DMS153 treated with DMSO at 0.1 percent for 48 hours (cell line): ENCODE results near the gene SMR3B.

Experiments used
- DNase-seq: peaks from one replicate; lab custom pipeline; 2025; ENCODE audit not compliant: unreplicated experiment; lab: John Stamatoyannopoulos, UW

The SMR3B gene

DNA sequence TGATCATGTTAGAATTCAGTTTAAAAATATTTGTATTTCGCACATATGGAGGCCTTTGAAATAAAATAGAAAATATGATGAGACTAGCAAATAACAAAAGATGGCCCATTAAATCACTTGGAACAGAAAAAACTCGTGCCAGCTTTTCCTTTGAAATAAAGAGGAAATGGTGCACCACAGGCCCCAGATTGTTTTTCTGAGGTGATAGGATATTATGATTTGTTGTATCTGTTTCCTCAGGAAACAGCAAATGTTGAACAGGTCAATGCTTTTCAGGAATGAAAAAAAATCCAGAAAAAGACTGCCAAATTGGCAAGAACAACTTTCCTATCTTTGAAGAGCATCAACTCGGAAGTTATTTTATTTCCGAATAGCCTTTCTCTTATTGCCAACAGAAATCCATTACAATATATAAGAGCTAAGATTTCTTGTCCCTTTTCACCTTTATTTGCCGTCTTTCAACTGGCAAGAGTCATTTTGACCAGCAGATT lies at the start of gene SMR3B:
Gene SMR3B (plus strand): TSS at position 441 of the 491 bp plus-strand sequence. CDS start 1,380 bp downstream, outside the sequence.
- no peak for DNase-seq

DNA sequence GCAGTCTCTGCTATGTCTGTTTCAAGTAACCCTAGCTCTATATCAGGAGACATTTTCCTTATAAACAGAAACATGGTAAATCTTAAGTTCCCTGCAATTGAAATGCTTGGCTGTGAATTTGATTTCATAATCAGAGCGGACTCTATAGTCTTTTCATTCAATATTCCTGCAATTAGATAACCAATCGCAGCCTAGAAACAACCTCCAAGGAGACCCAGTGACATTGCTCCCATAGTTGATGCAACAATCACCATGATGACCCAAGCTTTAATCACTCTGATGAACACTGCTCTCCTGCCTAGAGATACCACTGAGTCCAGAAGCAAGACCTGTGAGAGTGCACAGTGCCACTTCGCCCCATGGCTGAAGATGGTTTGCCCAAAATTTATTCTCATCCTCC lies 48.2 kb upstream of the SMR3B start, which contains the start of gene CABS1:
Gene CABS1 (plus strand): TSS at position 301 of the 400 bp plus-strand sequence. CDS start 59 bp downstream, at position 360.
- no peak for DNase-seq

DNA sequence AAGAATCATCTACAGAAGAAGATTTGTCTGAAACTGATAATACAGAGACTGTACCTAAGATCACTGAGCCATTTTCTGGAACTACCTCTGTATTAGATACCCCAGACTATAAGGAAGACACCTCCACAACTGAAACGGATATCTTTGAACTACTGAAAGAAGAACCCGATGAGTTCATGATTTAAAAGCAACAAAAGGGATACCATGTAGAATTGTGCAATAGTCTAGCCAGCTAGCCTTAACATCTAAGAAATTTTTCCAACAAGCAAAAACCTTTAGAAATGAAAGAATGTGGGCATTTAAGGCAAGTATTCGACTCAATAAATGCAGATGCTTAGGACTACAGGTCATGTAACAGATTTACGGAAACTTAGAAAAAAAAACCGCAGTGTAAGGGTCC lies 46.9 kb upstream of the SMR3B start:
- DNase-seq = no peak

DNA sequence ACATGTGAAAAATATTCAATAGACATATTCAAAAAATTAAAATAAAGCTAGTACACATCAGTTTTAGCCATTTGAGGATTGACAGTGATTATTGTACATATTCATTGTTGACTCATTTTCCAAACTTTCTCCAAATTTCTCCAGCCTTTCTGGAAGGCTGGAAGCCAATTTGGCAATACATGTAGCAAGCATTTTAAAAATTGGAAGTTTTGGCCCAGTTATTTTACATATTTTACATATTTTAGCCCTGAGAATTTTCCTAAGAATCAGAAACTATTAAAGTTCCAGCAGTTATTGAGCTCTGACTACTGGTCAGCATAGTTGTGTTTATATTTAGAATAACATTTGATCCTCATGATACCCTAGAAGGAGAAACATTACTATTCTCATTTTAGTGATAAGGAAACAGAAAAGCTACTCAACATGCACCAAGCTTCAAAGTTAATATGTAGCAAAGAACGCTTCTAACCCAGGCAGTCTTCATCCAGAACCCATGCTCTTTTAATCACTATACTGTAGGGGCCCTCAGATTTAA lies 45.0 kb upstream of the SMR3B start:
- DNase-seq = no peak

DNA sequence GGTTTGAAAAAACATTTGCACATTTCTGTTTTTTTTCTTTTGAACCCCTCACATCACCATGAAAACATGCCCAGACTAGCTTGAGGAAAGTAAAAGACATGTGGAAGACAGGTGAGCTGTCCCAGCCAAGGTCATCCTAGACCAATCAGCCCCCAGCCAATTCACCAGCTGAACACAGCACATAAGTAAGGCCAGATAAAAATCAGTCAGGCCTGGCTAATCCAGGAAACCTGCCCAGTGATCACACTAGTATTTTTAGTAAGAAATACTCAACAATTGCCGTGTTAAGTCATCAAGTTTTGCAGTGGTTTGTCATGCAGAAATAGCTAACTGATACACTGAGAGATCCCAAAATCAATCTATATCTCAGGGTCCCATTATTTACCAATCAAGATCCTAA lies 26.7 kb upstream of the SMR3B start:
- DNase-seq = no peak

DNA sequence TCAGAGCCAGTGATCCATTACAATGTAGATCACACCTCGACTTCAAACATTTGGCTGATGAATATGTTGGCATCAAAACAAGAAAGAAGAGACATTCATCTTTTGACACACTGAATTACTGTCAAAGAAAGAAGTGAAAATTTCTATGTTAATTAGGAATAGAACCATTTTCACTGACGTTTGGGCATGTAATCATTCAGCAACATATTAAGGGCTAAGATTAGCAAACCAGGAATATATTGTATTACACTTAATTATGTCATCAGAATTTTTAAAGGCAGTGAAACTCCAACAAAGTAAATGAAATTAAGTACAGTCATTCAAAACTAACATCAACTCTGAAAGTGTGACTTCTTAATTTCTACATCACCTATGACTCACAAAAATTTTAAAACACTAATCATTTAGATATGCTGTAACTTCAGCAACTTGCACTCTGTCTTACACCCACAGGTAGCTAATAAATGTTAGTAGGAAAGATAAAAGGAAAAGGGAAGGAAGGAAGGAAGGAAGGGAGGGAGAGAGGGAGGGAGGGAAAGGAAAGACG lies 23.7 kb upstream of the SMR3B start:
- DNase-seq = no peak

DNA sequence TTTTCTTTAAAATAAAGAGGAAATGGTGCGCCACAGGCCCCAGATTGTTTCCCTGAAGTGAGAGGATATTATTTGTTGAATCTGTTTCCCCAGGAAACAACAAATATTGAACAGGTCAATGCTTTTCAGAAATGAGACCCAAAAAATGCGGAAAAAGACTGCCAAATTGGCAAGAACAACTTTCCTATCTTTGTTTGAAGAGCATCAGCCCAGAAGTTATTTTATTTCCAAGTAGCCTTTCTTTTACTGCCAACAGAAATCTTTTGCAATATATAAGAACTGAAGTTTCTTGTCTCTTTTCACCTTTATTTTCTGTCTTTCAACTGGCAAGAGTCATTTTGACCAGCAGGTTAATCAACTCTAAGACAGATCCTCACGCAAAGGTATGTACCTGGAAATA lies 22.5 kb upstream of the SMR3B start, which contains the start of gene SMR3A:
Gene SMR3A (plus strand): TSS at position 301 of the 400 bp plus-strand sequence. CDS start 1,356 bp downstream, outside the sequence.
- no peak for DNase-seq

DNA sequence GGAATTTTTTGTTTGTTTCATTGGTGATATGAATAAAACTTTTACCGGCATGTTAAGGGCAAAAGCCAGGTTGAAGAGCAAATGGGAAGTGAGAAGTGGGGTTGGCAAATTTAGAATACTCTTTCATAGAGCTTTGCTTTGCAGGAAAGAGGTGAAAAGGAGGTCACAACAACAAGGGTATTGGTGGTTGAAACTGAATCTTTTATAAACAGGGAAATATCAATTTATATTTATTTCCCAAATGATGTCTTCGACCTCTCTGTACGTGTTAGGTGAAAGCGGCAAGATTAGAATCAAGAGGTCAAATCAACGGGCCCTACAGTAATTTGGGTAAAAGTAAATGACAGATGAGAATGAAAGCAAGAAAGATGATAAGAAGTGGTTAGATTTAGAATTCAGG lies 18.9 kb upstream of the SMR3B start:
- no peak for DNase-seq

DNA sequence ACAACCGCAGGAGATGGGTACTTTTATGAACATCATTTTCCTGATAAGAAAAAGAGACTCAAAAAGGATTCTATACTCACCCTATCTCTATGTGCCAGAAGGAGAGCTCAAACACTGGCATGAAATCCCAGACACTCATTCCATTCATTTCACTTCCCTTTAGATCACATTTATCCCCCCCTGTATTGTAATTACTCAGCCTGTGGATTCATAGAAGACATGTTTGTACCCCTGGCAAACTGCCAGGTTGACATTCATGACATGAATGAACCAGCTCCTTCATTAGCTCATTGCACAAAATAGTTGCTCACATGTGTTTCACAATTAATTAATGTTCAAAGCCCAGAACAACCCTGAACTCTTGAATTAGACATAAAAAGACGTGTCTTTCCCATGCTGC lies 17.5 kb upstream of the SMR3B start:
- DNase-seq = peak; percentile 37

DNA sequence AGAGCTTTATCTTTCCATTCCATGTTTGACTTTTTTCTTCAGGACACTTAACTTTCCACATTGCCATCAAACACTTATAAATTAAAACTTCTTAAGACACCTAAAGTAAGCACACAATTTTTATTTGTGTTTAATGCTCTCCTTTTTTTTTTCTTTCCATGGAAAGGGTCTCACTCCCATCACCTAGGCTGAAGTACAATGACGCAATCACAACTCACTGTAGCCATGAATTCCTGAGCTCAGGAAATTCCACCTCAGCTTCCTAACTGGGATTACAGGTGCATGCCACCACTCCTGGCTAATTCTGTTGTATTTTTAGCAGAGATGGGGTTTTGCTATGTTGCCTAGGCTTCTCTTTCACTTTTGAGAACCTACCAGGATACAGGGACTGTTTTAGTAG lies 15.1 kb upstream of the SMR3B start:
- DNase-seq = no peak

DNA sequence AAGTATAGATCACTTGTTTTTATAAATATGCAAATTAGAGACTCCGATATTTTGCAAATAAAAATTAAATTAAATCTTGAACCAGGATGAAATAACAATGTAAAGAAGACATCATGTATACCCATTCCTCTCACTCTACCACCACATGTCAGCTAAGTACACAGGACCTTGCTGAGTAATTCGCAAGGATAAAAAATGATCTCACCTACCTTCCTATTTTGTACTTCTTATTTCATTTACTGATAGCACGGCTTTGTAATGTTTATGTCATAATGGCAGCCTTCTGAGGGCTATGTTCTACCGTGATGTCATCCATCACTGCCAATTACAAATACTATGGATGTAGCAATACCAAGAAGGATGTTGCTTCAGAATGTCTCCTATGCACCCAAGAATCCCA lies 10.9 kb upstream of the SMR3B start:
- DNase-seq = no peak

DNA sequence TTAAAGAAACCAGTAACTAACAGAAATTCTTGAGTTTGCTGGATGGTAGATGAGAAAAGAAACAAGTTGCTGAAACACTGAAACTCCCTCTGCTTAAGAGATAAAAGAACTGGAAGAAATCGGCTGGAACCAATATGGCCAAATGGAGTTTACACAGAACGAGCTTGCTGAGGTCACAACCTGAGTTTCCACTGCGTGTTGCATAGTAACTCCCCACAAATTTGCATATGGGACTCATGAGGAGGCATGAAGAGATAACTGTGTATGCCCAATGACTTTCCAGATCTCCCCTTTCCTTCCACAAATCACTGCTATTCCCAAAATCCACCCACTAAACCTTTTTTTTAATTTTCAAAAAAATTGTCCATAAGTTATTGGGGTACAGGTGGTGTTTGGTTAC lies 10.2 kb upstream of the SMR3B start:
- DNase-seq = no peak

DNA sequence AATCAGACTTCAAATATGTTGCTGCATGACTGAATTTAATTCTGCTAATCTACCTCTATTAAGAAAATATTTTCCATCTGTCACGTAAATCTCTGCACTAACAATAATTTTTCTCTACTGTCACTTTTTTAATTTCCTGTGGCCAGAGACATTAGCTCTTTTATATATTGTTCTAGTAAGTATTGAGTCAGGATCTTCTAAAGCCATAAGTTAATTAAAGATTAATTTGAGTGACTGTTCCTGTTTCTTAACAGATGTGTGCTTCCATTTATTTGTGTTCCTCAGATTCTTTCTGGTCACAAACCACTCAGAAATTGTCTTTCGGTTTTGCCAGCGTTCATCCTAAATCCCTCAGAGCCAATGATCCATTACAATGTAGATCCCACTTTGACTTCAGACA lies 2.4 kb upstream of the SMR3B start:
- no peak for DNase-seq

DNA sequence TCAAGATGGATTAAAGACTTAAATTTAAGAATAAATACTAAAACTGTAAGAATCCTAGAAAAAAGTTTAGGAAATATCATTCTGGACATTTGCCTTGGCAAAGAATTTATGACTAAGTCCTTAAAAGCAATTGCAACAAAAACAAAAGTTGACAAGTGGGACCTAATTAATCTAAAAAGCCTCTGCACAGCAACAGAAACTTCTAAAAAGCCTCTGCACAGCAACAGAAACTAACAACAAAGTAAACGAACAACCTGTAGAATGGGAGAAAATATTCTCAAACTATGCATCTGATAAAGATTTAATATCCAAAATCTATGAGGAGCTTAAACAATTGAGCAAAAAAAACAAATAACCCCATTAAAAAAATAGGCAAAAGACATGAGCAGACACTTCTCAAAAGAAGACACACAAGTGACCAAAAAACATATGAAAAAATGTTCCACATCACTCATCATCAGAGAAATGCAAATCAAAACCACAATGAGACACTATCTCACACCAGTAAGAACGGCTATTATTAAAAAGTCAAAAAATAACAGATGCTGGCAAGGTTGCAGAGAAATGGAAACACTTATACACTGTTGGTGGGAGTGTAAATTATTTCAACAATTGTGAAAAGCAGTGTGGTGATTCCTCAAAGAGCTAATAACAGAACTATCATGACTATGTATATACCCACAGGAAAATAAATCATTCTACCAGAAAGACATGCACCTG lies 9.3 kb downstream of the SMR3B start:
- DNase-seq = no peak

DNA sequence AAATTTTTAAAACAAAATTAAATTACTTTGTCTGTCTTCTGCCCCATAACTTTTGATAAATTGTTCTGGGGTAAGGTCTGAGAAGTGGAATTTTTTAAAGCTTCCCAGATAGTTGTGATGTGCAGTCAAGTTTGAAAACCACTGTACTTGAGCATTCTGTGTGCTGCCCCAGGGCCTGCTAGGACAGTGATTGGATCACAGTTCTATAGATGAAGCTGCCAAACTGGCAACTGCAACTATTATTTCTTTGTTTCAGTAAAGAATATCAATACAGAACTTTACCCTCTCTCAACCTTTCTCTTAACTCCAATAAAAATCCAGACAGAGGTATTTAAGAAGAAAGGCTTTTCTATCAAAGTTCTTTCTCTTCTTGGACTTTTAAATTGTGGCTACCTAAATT lies 14.6 kb downstream of the SMR3B start, which contains the start of gene OPRPN:
Gene OPRPN (plus strand): TSS at position 361 of the 400 bp plus-strand sequence. CDS start 1,346 bp downstream, outside the sequence.
- no peak for DNase-seq

DNA sequence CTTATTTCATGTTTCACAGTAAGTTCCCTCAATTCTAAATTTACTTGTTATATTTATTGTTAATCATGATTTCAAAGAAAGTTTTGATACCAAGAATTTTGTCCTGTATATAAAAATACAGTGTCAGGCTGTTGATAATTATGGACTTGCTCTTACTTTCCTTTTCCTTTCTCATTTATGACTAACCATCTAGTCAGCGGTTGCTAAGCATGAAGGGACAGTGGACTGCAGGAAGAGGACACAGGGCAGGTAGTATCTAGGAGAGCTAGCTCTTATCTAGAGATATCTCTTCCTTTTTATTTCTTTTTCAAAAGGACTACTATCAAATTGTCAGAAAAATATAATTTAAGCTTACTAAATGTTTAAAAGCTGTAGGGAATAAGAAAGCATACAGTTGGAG lies 16.4 kb downstream of the SMR3B start:
- no peak for DNase-seq

DNA sequence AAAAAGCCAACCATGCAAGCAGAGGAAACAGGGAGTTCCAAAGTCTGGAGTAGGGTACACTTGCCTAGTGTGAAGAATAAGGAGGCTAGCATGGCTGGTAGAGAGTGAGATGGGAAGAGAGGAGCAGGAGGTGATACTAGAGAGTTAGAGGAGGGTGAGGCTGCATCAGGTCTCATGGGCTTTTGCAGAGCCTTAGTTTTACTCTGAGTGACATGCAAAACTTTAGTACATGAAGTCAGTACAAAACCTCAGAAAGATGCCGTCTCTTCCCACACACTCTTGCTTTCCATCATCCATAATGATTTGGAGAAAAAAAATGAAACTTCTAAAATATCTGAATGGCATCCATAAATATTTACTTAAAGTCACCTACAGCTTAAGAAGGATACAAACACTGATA lies 19.8 kb downstream of the SMR3B start:
- DNase-seq = no peak

DNA sequence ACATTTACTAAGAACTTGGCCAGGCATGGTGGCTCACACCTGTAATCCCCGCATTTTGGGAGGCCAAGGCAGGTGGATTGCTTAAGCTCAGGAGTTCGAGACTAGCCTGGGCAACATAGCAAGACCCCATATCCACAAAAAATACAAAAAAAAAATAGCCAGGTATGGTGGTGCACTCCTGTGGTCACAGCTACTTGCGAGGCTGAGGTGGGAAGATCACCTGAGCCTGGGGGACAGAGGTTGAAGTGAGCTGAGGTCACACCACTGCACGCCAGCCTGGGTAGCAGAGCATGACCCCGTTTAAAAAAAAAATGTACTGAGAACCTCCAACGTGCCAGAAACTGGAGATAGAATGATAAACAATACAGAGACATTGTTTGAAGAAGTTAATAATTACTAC lies 22.8 kb downstream of the SMR3B start:
- no peak for DNase-seq

DNA sequence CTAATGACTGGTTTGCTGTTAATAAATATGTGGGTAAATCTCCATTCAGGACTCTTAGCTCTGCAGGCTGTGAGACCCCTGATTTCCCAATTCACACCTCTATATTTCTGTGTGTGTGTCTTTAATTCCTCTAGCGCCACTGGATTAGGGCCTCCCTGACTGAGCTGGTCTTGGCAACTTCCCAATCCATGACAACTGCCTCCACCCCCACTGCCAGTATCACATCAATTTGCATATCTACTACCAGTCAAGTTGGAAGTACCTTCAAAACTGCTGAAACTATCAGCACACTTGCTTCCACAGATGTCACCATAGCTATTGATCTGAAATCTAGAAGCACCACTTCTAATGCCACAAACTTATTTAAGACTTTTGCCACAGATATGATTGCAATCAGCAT lies 42.4 kb downstream of the SMR3B start:
- DNase-seq = no peak

DNA sequence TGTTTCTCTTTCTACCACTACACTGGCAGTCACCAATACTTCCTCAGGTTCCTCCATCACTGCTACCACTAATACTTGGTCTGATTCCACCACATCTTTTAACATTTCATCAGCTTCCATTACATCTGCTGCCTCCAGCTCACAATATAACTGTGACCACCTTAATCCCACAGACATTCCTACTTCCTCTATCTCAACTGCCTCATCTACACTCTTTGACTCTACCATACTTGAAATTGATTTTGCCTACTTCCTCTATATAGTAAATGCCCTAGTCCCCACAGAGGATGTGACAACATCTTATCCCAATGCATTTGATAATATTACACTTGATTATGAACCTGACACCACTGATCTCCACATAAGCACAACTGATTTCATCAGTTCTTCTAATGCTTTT lies 43.9 kb downstream of the SMR3B start:
- DNase-seq = no peak

DNA sequence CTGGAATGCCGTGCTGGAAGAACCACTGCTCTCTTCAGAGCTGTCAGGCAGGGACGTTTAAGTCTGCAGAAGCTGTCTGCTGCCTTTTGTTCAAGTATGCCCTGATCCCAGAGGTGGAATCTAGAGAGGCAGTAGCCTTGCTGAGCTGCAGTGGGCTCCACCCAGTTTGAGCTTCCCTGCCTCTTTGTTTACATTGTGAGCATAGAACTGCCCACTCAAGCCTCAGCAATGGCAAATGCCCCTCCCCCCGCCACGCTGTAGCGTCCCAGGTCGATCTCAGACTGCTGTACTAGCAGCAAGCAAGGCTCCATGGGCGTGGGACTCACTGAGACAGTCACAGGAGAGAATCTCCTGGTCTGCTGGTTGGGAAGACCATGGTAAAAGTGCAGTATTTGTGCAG lies 54.3 kb downstream of the SMR3B start:
- no peak for DNase-seq
